ENCODE measurements around the gene BCAS4. TPM values are rescaled to one million over a fixed set of nuclear protein-coding genes. Genes with fewer than 3 reads are reported as not detected.

Gene BCAS4
- total RNA-seq, 1 donor from 2014 or later = 46.7 TPM

DNA sequence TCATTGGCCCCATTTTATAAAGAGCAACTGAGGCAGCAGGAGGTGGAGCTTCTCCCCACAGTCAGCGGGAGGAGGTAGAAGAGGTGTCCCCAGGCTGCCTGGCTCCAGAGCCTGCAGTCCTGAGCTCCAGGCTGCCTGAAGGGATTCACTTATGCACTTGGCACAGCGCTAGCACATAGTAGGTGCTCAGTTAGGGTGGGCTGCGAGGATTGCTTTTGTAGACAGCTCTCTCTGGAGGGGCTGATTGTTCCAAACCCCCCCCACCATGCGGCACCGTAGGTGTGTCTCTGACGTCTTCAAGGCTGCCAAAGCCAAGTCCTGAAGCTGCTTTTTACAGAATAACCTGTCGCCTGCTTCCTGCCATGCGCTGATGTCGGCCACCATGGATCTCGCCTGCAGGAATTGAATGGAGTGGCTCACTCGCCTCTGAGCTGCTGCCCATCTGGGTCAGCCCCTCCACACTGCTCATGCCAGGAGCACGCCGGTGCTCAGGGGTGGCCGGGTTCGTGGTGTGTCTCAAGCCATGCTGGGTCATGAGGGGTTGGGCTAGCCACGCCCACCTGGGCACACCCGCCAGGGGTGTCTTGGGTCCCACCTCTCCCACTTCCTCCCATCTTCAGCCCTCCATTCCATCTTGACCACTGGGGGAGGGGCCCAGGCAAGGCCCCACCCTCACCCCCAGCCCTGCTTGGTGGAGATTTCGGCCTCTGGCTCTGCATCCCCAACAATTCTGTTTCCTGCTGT lies 59.8 kb downstream of the BCAS4 start:
- CTCF ChIA-PET = interaction anchor here (0.7 kb wide), 1 partner anchor 75 kb away, joined by 4 read pairs; no protein-coding TSS in a partner anchor

DNA sequence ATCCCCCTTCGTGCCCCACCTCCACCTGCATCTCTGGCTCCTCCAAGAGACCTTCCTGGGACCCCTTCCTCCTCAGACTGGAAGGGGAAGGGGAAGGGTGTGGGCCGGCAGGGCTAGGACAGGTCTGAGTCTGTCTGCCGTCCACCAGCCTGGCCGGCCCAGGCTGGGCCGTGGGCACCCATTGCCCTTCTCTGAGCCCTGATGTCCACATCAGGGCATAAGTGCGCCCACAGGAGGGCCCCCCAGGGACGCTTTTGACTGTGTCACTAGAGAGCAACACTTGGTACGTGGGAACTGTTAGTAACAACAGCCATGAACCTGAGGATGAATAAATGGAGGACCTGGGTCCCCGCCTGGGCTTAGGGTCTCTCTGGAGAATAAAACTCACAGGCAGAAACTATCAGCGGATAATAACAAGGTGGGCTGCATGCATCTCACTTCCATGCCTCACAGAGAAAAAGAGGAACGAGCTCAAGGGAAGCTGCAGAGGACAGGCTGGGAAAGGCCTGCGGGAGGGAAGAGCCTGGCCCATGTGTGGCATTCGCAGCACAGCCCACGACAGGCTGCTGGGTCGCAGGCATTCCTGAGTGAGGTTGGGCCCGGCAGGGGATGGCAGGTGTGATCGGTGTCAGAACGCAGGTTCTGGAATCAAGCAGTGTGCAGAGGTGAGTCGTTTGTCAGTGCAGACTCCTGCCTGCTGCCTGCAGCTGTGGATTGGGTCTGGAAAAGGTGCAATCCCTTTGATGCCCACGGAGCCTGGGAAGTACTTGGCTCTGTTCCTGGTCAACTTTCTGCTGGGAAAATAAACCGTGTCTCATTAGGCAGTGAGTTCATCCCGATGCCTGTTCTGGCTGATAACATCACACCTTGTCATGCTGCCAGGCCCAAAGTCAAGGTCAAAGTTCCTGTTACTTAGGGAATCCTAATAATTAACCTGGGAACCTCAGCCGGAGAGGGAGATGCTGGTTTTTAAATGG lies 60.9 kb downstream of the BCAS4 start:
- Mint-ChIP-seq H3K9me3 (no peaks in the 10 kb centered on the region), H3K27ac (no peak overlapping the region), H3K4me1 (peaks cover 24% of the 10 kb centered on the region), H3K4me3 (no peak overlapping the region), H3K27me3 (no peaks in the 10 kb centered on the region), H3K36me3 (ENCODE audit: low read depth) (peaks cover 51% of the 10 kb centered on the region)
- DNase-seq (no peak), ATAC-seq (ENCODE audit: low read depth) (no peak)
- POLR2A ChIA-PET = no interaction called here
- TF ChIP-seq CTCF (IDR thresholded peaks at IDR 0.05) = no peak
- CTCF ChIA-PET = no interaction called here
- intact Hi-C loops (cut with micrococcal nuclease) = no loop called here

More for the DNA sequence above, 59.8 kb downstream of the BCAS4 start:
- peaks cover 46% of the 10 kb centered on the region for H3K36me3 Mint-ChIP-seq (ENCODE audit: low read depth)
- intact Hi-C loops (cut with micrococcal nuclease) = no loop called here
- POLR2A ChIA-PET = no interaction called here
- H3K4me1 Mint-ChIP-seq = peaks cover 24% of the 10 kb centered on the region
- H3K4me3 Mint-ChIP-seq = no peak overlapping the region
- H3K27ac Mint-ChIP-seq = no peak overlapping the region
- H3K9me3 Mint-ChIP-seq = no peaks in the 10 kb centered on the region
- no peak for TF ChIP-seq CTCF (IDR thresholded peaks at IDR 0.05)
- no peaks in the 10 kb centered on the region for H3K27me3 Mint-ChIP-seq
- ATAC-seq (ENCODE audit: low read depth) (no peak), DNase-seq (no peak)

DNA sequence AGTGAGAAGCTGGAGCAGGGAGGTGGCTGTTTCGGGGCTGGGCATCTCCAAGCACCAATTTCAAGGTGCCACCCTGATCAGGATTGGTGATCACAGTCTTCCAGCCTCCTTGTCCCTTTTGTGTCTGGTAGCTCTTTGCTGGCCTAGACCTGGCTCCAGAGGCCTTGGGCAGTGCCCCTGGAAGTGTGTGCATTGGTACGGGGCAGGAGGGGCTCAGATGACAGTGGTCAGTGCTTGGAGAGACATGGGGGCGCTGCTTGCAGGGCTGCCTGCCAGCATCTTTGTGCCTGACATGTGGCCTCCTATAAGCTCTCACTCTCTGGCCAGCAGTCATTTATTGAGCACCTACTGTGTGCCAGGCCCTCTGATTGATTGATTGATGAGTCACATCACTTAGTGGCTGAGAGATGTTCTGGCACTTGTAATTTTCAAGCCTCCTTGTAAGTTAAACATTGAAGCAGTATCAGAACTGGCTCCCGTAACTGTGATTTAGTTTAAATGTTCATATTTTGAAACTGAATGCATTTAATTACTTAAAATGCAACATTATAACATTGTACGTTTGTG lies 61.7 kb downstream of the BCAS4 start:
- Mint-ChIP-seq H3K9me3 (no peaks in the 10 kb centered on the region), H3K4me3 (no peak overlapping the region), H3K4me1 (peaks cover 24% of the 10 kb centered on the region), H3K27ac (no peak overlapping the region), H3K36me3 (ENCODE audit: low read depth) (peaks cover 49% of the 10 kb centered on the region), H3K27me3 (no peaks in the 10 kb centered on the region)
- intact Hi-C loops (cut with micrococcal nuclease) = no loop called here
- ATAC-seq (ENCODE audit: low read depth) (no peak), DNase-seq (no peak)
- no peak for TF ChIP-seq CTCF (IDR thresholded peaks at IDR 0.05)
- ChIA-PET POLR2A (no interaction called here), CTCF (no interaction called here)

DNA sequence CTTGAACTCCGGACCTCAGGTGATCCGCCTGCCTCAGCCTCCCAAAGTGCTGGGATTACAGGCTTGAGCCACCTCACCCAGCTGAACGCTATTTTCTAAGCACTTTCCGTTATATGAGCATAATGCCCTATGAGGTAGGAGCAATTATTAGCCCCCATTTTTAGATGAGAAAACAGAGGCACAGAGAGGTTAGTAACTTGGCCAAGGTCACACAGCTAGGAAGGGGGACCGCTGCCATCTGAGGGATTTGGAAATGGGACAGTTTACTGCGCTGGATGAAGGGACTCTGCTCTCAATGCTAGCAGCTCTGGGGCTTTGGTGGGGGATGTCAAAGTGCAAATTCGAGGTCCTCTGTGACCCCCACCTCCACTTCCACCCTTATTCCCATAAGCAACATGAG lies 62.5 kb downstream of the BCAS4 start:
- ChIA-PET CTCF (no interaction called here), POLR2A (no interaction called here)
- H3K4me1 Mint-ChIP-seq = peaks cover 26% of the 10 kb centered on the region
- intact Hi-C loops (cut with micrococcal nuclease) = no loop called here
- TF ChIP-seq CTCF (IDR thresholded peaks at IDR 0.05) = no peak
- H3K27me3 Mint-ChIP-seq = no peaks in the 10 kb centered on the region
- peaks cover 48% of the 10 kb centered on the region for H3K36me3 Mint-ChIP-seq (ENCODE audit: low read depth)
- H3K9me3 Mint-ChIP-seq = no peaks in the 10 kb centered on the region
- ATAC-seq (ENCODE audit: low read depth) = no peak
- H3K4me3 Mint-ChIP-seq = no peak overlapping the region
- H3K27ac Mint-ChIP-seq = no peak overlapping the region
- no peak for DNase-seq

- ATAC-seq (ENCODE audit: low read depth) (no peak), DNase-seq (no peak)
- no peaks in the 10 kb centered on the region for H3K27me3 Mint-ChIP-seq
- no peaks in the 10 kb centered on the region for H3K9me3 Mint-ChIP-seq
- no peak for TF ChIP-seq CTCF (IDR thresholded peaks at IDR 0.05)
- H3K4me3 Mint-ChIP-seq = no peak overlapping the region
- peaks cover 42% of the 10 kb centered on the region for H3K36me3 Mint-ChIP-seq (ENCODE audit: low read depth)
- CTCF ChIA-PET = no interaction called here
- POLR2A ChIA-PET = interaction anchor here (0.6 to 1.4 kb wide), 4 partner anchors 14 to 340 kb away, joined by 3 to 4 read pairs (median 4); no protein-coding TSS in a partner anchor
- H3K27ac Mint-ChIP-seq = no peak overlapping the region
- H3K4me1 Mint-ChIP-seq = peaks cover 26% of the 10 kb centered on the region
- intact Hi-C loops (cut with micrococcal nuclease) = loop anchor here (2.0 kb wide), 1 partner anchor 14 kb away; no protein-coding TSS in a partner anchor
Measured at GRCh38 chr20:50858525-50858924, 63.7 kb downstream of the BCAS4 start.
